H7 (cell line): ENCODE data around the gene GABRD. TPM values are rescaled to one million over a fixed set of nuclear protein-coding genes. Genes with fewer than 3 reads are reported as not detected.

ENCODE experiments used
- DNase-seq: peaks from one replicate; pipeline ENCODE4 v3.0.0; 2012
- H3K27me3 ChIP-seq: 2 replicates; pipeline ENCODE4 v1.6.0; 2011; ENCODE audit warnings: mild to moderate bottlenecking, low read length; ENCODE audit not compliant: control insufficient read depth, insufficient read depth
- H3K36me3 ChIP-seq: replicated peaks from 2 replicates; pipeline ENCODE4 v1.5.1; 2011; ENCODE audit warnings: low read length; ENCODE audit not compliant: control insufficient read depth, insufficient read depth
- H3K4me3 ChIP-seq: 2 replicates; pipeline ENCODE4 v1.5.1; 2011; ENCODE audit warnings: low read depth, mild to moderate bottlenecking, control low read depth, low read length, moderate library complexity; ENCODE audit not compliant: insufficient read depth
- total RNA-seq: library from RNA; depleted of rRNA; stranded (reverse); fragments of >200 nt; shearing (Covaris generic); gene quantifications from 2 replicates; pipeline ENCODE4 v1.2.3, GENCODE V29; 2014

Gene GABRD
- total RNA-seq, 1 experiment from 2014 or later, result 5.1 TPM

GRCh38 chr1:2046953-2047748, 28.0 kb downstream of the GABRD start:
- H3K36me3 ChIP-seq, result no peaks in the 10 kb centered on the region
- H3K4me3 ChIP-seq, result no peak overlapping the region
- DNase-seq, result peak; percentile 85
- peaks cover 21% of the 10 kb centered on the region; the same call in 1 of the 2 replicates for H3K27me3 ChIP-seq

DNA sequence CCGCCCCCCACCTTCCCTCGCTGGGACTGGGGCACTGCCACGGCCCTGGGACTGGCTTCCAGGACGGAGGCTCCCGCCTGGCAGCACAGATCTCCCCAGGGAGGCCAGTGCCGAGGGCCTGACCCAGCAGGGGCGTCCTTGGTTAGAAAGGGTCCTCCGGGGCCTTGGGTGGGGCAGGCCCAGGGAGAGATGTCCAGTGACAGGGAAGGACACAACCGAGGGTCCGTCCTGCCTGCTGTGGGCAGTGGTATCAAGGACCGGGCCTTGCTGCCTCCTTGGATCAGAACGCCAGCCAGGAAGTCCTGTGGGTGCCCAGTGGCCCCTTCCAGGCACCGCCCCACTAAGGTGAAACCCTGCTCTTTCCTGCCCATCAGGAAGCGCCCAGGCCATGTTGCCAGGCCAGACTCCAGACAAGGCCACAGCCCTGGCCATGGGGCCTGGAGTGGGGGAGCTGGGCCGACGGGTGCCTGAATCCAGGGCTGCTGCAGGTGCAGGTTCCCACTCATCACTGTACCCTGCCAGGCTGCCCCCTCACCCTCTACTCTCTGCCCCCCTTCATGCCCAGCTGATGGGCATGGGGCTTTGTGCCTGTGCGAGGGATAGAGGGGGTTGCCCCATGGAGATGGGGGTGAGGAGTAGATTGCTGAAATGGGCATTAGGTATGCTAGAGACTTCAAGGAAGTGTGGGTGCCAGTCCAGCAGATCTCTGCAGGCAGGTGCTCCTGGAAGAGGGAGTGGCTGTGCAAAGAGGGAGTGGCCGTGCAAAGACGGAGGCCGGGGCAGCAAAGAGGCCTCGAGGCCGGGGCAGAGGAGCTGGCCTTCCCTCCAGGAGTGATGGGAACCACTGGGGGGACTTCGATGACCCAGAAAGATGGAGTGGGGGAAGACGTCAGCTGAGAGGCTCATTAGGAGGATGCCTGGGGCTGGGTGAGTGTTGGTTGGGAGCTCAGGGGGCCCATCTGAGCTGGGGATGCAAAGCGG, 28.9 kb downstream of the GABRD start:
- H3K4me3 ChIP-seq, result no peak overlapping the region
- peaks cover 21% of the 10 kb centered on the region; the same call in 1 of the 2 replicates for H3K27me3 ChIP-seq
- no peaks in the 10 kb centered on the region for H3K36me3 ChIP-seq
- no peak for DNase-seq

DNA sequence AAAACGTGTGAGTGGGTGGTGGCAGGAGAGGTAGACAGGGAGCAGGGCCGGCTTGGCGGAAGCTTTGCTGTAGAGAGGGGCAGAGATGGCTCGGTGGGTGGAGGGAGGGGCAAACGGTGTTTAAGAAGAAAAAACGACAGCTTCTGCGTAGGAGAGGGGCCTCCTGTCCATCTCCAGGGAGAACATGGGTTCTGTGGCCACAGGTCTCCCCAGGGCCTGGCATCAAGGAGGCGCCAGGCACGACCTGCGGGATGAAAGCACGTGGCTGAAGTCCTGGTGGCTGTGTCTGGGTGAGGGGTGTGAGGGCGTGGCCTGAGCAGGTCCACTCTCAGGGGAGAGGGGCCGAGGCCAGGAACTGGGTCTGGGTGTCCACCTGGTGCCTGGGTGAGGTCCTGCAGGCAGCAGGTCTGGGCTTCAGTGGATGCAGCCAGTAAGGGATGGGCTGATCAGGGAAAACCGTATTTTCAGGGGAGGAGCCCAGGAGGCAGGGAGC, 30.1 kb downstream of the GABRD start:
- Histone ChIP-seq H3K36me3 (no peaks in the 10 kb centered on the region), H3K4me3 (peak overlapping the region; percentile 78), H3K27me3 (peaks cover 21% of the 10 kb centered on the region; the same call in 1 of the 2 replicates)
- peak; percentile 96 for DNase-seq

- peak within 1 kb of the TSS; percentile 84 for H3K4me3 ChIP-seq
- H3K27me3 ChIP-seq, result peaks cover 21% of the 10 kb centered on the region; the same call in 1 of the 2 replicates
- H3K36me3 ChIP-seq, result no peaks in the 10 kb centered on the region
- DNase-seq, result peak; percentile 100
These were observed 30.7 kb downstream of the GABRD start, which contains the start of gene PRKCZ for GRCh38 chr1:2049718-2050431. TSS of gene PRKCZ (plus strand) at chr1:2050411. CDS start at chr1:2050631, 220 bp downstream.

GRCh38 chr1:2050461-2050792, 31.3 kb downstream of the GABRD start:
- DNase-seq, result no peak
- peak overlapping the region; percentile 84 for H3K4me3 ChIP-seq

DNA sequence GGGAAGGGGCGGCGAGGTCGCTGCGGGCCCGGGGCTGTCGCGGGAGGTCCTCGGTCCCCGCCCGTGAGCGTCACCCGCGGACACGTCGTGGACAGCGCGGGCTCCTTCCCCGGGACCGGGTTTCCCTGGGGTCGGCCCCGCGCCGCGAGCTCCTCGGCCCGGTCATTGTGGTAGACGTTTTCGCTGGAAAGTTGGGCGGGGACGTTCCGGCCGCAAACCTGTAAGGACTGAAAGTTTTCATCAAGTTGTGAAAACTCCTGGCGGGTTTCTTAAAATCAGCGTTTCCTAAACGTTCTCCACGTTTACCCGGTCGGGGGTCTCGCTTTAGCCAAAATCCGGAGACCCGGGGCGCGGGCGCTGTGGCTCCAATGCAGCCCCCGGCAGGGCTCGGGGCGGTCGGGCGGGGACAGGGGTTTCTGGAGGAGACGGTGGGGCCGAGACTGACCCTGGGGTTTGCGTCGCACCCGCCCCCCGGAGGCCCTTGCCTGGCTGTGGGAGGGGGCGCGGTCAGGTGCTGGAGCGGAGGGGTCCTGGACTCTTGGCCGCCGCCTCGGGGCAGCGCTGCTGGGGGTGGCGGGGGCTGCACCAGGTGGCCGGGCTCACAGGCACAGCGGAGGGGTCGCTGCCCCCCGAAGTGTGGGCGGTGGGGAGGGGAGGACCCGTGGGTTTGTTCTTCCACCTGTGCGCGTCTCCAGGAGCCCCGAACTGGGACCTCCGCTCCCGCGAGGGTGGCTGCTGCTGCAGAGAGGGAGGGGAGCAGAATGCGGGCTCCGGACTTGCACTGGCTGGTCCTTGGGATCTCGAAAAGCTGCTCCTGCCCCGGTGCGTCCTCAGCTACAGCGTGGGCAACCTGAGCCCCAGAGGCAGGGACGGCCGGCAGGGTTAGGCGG, 31.9 kb downstream of the GABRD start:
- peak; percentile 80 for DNase-seq
- peak overlapping the region; percentile 84 for H3K4me3 ChIP-seq
- peaks cover 19% of the 10 kb centered on the region; the same call in 1 of the 2 replicates for H3K27me3 ChIP-seq
- peaks cover 3% of the 10 kb centered on the region for H3K36me3 ChIP-seq

More at GRCh38 chr1:2050461-2050792, 31.3 kb downstream of the GABRD start:
- Histone ChIP-seq H3K27me3 (peaks cover 19% of the 10 kb centered on the region; the same call in 1 of the 2 replicates), H3K36me3 (no peaks in the 10 kb centered on the region; the same call in 1 of the 2 replicates)

- Histone ChIP-seq H3K27me3 (peaks cover 19% of the 10 kb centered on the region; the same call in 1 of the 2 replicates), H3K4me3 (no peak overlapping the region)
These were observed 33.0 kb downstream of the GABRD start for GRCh38 chr1:2052054-2052679.

GRCh38 chr1:2052756-2053155, 33.6 kb downstream of the GABRD start:
- DNase-seq, result no peak
- H3K27me3 ChIP-seq, result peaks cover 18% of the 10 kb centered on the region; the same call in 1 of the 2 replicates
- H3K4me3 ChIP-seq, result no peak overlapping the region
- peaks cover 4% of the 10 kb centered on the region for H3K36me3 ChIP-seq

More at GRCh38 chr1:2052054-2052679, 33.0 kb downstream of the GABRD start:
- H3K36me3 ChIP-seq, result peaks cover 4% of the 10 kb centered on the region
- DNase-seq, result no peak

DNA sequence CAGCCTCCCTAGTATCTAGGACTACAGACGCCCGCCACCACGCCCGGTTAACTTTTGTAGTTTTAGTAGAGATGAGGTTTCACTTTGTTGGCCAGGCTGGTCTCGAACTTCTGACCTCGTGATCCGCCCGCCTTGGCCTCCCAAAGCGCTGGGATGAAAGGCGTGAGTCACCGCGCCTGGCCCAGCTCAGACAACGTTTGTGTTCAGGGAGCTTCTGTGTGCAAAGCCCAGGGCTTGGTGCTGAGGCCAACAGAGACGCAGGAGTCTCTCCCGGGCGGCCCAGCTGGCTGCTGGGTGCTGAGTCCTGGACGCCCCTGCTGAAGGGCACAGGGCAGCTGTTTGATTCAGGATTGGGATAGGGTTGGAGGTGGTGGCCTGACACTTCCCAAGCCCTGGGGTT, 34.1 kb downstream of the GABRD start:
- Histone ChIP-seq H3K36me3 (peaks cover 4% of the 10 kb centered on the region), H3K27me3 (peaks cover 17% of the 10 kb centered on the region; the same call in 1 of the 2 replicates), H3K4me3 (no peak overlapping the region)
- DNase-seq, result no peak

GRCh38 chr1:2053784-2054376, 34.7 kb downstream of the GABRD start:
- H3K36me3 ChIP-seq, result peaks cover 4% of the 10 kb centered on the region
- peaks cover 15% of the 10 kb centered on the region; the same call in 1 of the 2 replicates for H3K27me3 ChIP-seq
- no peak for DNase-seq
- H3K4me3 ChIP-seq, result no peak overlapping the region

DNA sequence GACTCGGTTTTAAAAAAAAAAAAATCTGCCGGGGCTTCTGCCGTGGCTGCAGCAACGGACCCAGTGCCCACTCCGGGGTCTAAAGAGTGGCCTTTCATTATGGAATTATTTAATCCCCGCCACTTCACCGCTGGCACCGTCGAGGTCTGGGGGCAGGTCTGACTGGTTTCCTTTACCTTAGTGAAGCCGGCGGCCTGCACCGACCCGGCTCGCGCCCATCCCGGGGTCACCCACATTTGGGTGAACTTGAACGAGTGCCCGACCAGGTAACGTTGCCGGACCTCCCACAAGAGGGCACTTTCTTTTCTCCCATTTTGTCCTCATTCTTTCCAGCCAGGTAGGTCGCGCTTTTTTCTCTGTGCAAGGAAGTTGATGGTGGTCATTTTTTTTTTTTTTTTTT, 35.4 kb downstream of the GABRD start:
- H3K27me3 ChIP-seq, result peaks cover 15% of the 10 kb centered on the region; the same call in 1 of the 2 replicates
- DNase-seq, result no peak
- H3K4me3 ChIP-seq, result no peak overlapping the region
- peaks cover 5% of the 10 kb centered on the region for H3K36me3 ChIP-seq

DNA sequence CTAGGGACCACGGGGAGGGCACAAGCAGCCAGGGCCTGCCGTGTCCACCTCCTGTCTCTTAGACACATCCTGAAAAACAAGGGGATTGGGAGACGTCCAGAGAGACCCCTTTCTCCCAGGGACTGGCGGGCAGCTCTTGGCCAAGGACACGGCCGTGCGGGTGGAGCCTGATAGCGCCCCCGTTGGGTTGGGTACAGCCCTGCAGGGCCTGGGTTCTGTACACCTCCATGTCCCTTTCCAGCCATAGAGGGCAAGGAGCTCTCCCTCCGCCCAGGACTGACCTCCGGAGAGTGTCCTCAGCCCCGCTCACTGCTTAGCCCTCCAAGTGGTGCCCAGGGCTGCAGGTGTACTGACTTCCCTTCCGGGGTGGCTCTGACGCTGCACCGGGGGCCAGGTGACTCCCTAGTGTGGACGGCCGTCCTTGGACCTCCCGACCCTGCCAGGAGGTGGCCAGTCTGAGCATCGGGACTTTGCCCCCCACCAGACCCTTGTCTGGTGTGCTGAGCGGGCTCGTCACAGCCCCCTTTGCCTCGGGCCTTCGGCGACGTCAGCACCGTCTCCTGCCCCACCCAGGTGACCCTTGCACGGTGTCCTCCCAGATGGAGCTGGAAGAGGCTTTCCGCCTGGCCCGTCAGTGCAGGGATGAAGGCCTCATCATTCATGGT, 36.9 kb downstream of the GABRD start:
- Histone ChIP-seq H3K4me3 (no peak overlapping the region), H3K27me3 (peaks cover 10% of the 10 kb centered on the region; the same call in 1 of the 2 replicates), H3K36me3 (peaks cover 6% of the 10 kb centered on the region)
- no peak for DNase-seq
